ENCODE results near the gene KXD1. TPM values are rescaled to one million over a fixed set of nuclear protein-coding genes. Genes with fewer than 3 reads are reported as not detected.

KXD1 gene
- total RNA-seq (10 to 100 TPM; 96.2 to 97.9 TPM), polyA plus RNA-seq (10 to 100 TPM; 68.3 to 80.2 (median 79.4) TPM), total RNA-seq (53.7 to 75.4 (median 62.6) reads per million in 6 experiments)

DNA sequence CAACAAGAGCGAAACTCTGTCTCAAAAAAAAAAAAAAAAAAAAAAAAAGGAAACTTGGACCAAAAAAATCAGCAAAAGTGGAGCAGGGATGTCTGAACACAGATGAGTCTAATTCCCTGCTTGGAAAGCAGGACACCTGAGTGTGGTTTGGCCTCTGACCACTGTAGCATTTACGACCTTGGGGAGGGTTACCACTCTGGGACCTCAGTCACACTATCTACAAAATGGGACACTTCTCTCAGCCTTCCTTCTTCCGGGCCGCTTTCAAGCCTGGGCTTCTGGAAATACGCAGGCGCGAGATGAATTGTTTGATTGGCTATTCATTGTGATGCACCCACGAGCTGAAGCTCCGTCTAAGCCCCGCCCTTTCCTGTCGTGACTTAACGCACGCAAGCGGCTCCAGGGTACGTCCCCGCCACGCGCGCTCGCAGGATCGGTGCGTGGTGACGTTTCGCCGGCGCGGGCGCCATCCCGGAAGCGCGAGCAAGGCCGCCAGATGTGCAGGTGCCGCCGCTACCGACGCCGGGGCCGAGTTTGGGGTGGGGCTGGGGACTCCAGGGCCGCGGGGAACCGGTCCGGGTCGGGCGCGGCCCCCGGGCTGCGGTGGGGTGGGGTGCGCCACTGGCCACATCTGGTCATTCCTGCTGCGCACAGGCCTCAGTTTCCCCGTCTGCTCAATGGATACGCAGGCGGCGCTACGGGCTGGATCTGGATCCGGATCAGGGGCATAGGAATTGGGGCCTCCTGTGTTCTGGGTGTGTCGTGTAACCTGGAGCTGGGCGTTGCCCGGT lies at the start of gene KXD1:
KXD1 (plus strand) TSS at position 460 of the 791 bp plus-strand sequence. CDS start 4,187 bp downstream, outside the sequence.
- POLR2A ChIA-PET: interaction anchor here (0.6 to 4.1 kb wide), 24 partner anchors 9 to 1115 kb away, joined by 3 to 52 read pairs (median 4); partner anchors contain the start of genes COPE, DDX49, ELL and FKBP8
- peak; percentile 98 to 99 for ATAC-seq
- H3K9me3 Mint-ChIP-seq: no peaks in the 10 kb centered on the region

DNA sequence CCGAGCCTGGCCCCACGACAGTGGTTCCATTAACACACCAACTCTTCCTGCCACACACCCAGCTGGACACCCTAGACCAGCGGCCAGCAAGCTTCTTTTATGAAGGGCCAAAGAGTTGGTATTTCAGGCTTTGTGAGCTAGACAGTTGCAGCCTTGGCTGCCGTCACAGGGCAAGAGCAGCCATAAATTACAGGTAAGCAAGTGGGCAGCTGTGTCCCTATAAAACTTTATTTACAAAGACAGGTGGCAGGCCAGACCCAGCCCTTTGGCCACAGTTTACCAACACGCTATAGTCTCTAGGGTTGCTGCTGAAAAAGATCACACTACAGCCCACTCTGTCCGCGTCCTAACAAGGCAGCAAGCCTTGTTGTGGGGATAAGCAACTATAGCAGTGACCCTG lies 49.1 kb upstream of the KXD1 start:
- POLR2A ChIA-PET: interaction anchor here (9.3 kb wide), 1 partner anchor 11 kb away, joined by 71 read pairs; the partner anchor contains the start of gene ELL
- DNase-seq (no peak), ATAC-seq (no peak)
- peaks cover 35 to 86% (median 81%) of the 10 kb centered on the region in 4 donors for H3K4me1 Mint-ChIP-seq
- H3K27me3 Mint-ChIP-seq: no peaks in the 10 kb centered on the region
- H3K4me3 Mint-ChIP-seq: no peak overlapping the region
- H3K9me3 Mint-ChIP-seq: no peaks in the 10 kb centered on the region
- peaks cover 0 to 4% (median 0%) of the 10 kb centered on the region in 3 donors for H3K36me3 Mint-ChIP-seq
- H3K27ac Mint-ChIP-seq: peak overlapping the region in 7 of 10 donors; percentile 39 to 95 (median 55)

More for the DNA sequence above, at the start of gene KXD1:
- H3K27me3 Mint-ChIP-seq: no peaks in the 10 kb centered on the region
- peaks cover 11 to 30% (median 21%) of the 10 kb centered on the region in 4 donors for H3K4me1 Mint-ChIP-seq
- H3K36me3 Mint-ChIP-seq: peaks cover 0 to 7% (median 0%) of the 10 kb centered on the region in 3 donors
- H3K4me3 Mint-ChIP-seq: peak within 1 kb of the TSS; percentile 80 to 94 (median 90)
- peak; percentile 90 to 99 (median 98) for DNase-seq
- peak within 1 kb of the TSS; percentile 89 to 99 (median 95) for H3K27ac Mint-ChIP-seq

GRCh38 chr19:18510216-18510615 lies 47.5 kb upstream of the KXD1 start:
- ATAC-seq (no peak), DNase-seq (no peak)
- Mint-ChIP-seq H3K9me3 (no peaks in the 10 kb centered on the region), H3K36me3 (peaks cover 0 to 9% (median 0%) of the 10 kb centered on the region in 3 donors), H3K4me3 (no peak overlapping the region), H3K4me1 (peaks cover 27 to 85% (median 75%) of the 10 kb centered on the region in 4 donors), H3K27ac (peak overlapping the region in 1 of 10 donors; percentile 89), H3K27me3 (no peaks in the 10 kb centered on the region)
- POLR2A ChIA-PET: interaction anchor here (0.6 to 9.3 kb wide), 2 partner anchors 10 to 16 kb away, joined by 3 to 71 read pairs; partner anchors contain the start of gene ELL

DNA sequence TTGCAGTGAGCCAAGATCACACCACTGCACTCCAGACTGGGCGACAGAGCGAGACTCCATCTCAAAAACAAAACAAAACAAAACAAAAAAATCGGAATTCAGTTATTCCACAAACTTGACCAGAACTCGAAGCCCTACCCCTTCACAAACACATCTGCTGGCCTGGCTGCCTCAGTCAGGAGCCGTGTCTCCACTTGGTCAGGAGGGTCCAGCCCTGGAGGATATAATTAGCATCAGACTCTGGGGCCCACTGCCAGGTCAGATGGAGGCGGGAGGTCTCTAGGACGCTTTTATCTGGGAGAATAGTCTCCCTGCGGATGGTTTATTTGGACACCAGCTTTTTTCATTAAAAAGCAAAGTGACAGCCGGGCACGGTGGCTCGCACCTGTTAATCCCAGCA lies 43.8 kb upstream of the KXD1 start:
- peaks cover 0 to 9% (median 0%) of the 10 kb centered on the region in 3 donors for H3K36me3 Mint-ChIP-seq
- H3K27me3 Mint-ChIP-seq: no peaks in the 10 kb centered on the region
- H3K9me3 Mint-ChIP-seq: no peaks in the 10 kb centered on the region
- ATAC-seq: no peak
- peak overlapping the region in 1 of 10 donors; percentile 52 for H3K4me3 Mint-ChIP-seq
- DNase-seq: no peak
- peak overlapping the region in 5 of 10 donors; percentile 21 to 55 (median 47) for H3K27ac Mint-ChIP-seq
- H3K4me1 Mint-ChIP-seq: peaks cover 15 to 74% (median 61%) of the 10 kb centered on the region in 4 donors
- POLR2A ChIA-PET: interaction anchor here (0.7 kb wide), 1 partner anchor 408 kb away, joined by 6 read pairs; no protein-coding TSS in a partner anchor

- Mint-ChIP-seq H3K9me3 (no peaks in the 10 kb centered on the region), H3K4me3 (peak overlapping the region in 3 of 10 donors; percentile 15 to 20 (median 19)), H3K27ac (peak overlapping the region in 8 of 10 donors; percentile 34 to 74 (median 41)), H3K36me3 (peaks cover 0 to 9% (median 0%) of the 10 kb centered on the region in 3 donors), H3K4me1 (peaks cover 14 to 72% (median 56%) of the 10 kb centered on the region in 4 donors), H3K27me3 (no peaks in the 10 kb centered on the region)
- ATAC-seq (no peak), DNase-seq (no peak)
- POLR2A ChIA-PET: no interaction called here
These were observed 42.6 kb upstream of the KXD1 start for GRCh38 chr19:18514800-18515682.

DNA sequence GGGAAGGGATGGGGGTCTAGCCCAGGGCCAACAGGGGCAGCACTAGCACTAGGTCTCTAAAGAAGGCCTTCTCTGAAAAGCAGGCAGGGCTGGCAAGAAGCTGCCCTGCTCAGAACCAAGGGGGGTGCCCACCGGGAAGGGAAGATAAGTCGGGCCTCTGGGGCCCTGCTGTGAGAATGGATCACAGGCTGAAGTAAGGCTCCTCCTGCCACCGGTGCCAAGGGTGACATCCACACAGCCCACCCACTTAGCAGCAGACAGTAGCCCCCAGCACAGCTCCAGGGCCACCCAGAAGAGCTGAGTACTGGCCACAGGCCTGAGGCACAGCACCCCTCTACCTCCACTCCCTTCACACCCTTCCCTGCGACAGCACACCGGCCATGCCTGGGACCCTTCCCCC lies 41.7 kb upstream of the KXD1 start:
- no peak overlapping the region for H3K4me3 Mint-ChIP-seq

GRCh38 chr19:18517606-18518005 lies 40.1 kb upstream of the KXD1 start:
- H3K4me3 Mint-ChIP-seq: no peak overlapping the region
- no peaks in the 10 kb centered on the region for H3K27me3 Mint-ChIP-seq
- no peak for ATAC-seq
- no peak overlapping the region for H3K27ac Mint-ChIP-seq
- POLR2A ChIA-PET: interaction anchor here (1.1 to 5.9 kb wide), 3 partner anchors 9 to 72 kb away, joined by 4 to 71 read pairs (median 7); partner anchors contain the start of gene REX1BD
- H3K4me1 Mint-ChIP-seq: peaks cover 16 to 70% (median 60%) of the 10 kb centered on the region in 4 donors
- no peaks in the 10 kb centered on the region for H3K9me3 Mint-ChIP-seq
- no peak for DNase-seq
- peaks cover 0 to 9% (median 0%) of the 10 kb centered on the region in 3 donors for H3K36me3 Mint-ChIP-seq

More for the DNA sequence above, 41.7 kb upstream of the KXD1 start:
- POLR2A ChIA-PET: interaction anchor here (0.6 to 1.1 kb wide), 2 partner anchors 11 to 80 kb away, joined by 3 read pairs; no protein-coding TSS in a partner anchor
- Mint-ChIP-seq H3K9me3 (no peaks in the 10 kb centered on the region), H3K4me1 (peaks cover 16 to 72% (median 57%) of the 10 kb centered on the region in 4 donors), H3K27me3 (no peaks in the 10 kb centered on the region), H3K27ac (peak overlapping the region in 2 of 10 donors; percentile 41 to 72), H3K36me3 (peaks cover 0 to 9% (median 0%) of the 10 kb centered on the region in 3 donors)
- no peak for ATAC-seq
- DNase-seq: no peak

GRCh38 chr19:18518639-18519038 lies 39.0 kb upstream of the KXD1 start:
- H3K27ac Mint-ChIP-seq: peak overlapping the region in 1 of 10 donors; percentile 18
- H3K4me1 Mint-ChIP-seq: peaks cover 12 to 62% (median 51%) of the 10 kb centered on the region in 4 donors

GRCh38 chr19:18519962-18520847 lies 37.5 kb upstream of the KXD1 start:
- H3K27ac Mint-ChIP-seq: peak overlapping the region; percentile 85 to 99 (median 94)
- ATAC-seq (no peak), DNase-seq (peak; percentile 31 to 81 (median 54))
- H3K27me3 Mint-ChIP-seq: no peaks in the 10 kb centered on the region
- H3K4me1 Mint-ChIP-seq: peaks cover 10 to 48% (median 42%) of the 10 kb centered on the region in 4 donors
- H3K4me3 Mint-ChIP-seq: peak overlapping the region; percentile 86 to 99 (median 92)
- POLR2A ChIA-PET: interaction anchor here (0.6 to 5.9 kb wide), 10 partner anchors 11 to 399 kb away, joined by 3 to 71 read pairs (median 9); partner anchors contain the start of genes COPE, DDX49, FKBP8 and JUND
- H3K9me3 Mint-ChIP-seq: no peaks in the 10 kb centered on the region
- H3K36me3 Mint-ChIP-seq: peaks cover 0 to under 1% (median 0%) of the 10 kb centered on the region in 3 donors

More at GRCh38 chr19:18518639-18519038, 39.0 kb upstream of the KXD1 start:
- peak overlapping the region in 3 of 10 donors; percentile 7 to 48 (median 41) for H3K4me3 Mint-ChIP-seq
- no peaks in the 10 kb centered on the region for H3K27me3 Mint-ChIP-seq
- POLR2A ChIA-PET: interaction anchor here (1.8 to 5.9 kb wide), 4 partner anchors 10 to 70 kb away, joined by 7 to 71 read pairs (median 42); partner anchors contain the start of genes KXD1 and REX1BD
- DNase-seq: no peak
- ATAC-seq: no peak
- H3K36me3 Mint-ChIP-seq: peaks cover 0 to 6% (median 0%) of the 10 kb centered on the region in 3 donors
- no peaks in the 10 kb centered on the region for H3K9me3 Mint-ChIP-seq

- DNase-seq (peak in 5 of 10 donors; percentile 21 to 29 (median 22)), ATAC-seq (no peak)
- H3K4me3 Mint-ChIP-seq: peak overlapping the region; percentile 86 to 99 (median 94)
- no peaks in the 10 kb centered on the region for H3K9me3 Mint-ChIP-seq
- H3K4me1 Mint-ChIP-seq: peaks cover 10 to 41% (median 33%) of the 10 kb centered on the region in 4 donors
- H3K27me3 Mint-ChIP-seq: no peaks in the 10 kb centered on the region
- POLR2A ChIA-PET: interaction anchor here (0.6 to 5.9 kb wide), 17 partner anchors 12 to 476 kb away, joined by 3 to 71 read pairs (median 6); partner anchors contain the start of genes COPE, DDX49, FKBP8 and JUND
- peak overlapping the region; percentile 82 to 99 (median 94) for H3K27ac Mint-ChIP-seq
- no peaks in the 10 kb centered on the region for H3K36me3 Mint-ChIP-seq
These were observed 36.6 kb upstream of the KXD1 start for GRCh38 chr19:18520848-18521691.

All from naive thymus-derived CD8-positive, alpha-beta T cell (primary cell).